Fibroblast of lung (primary cell): Measurements from ENCODE around the gene C4BPA.

ENCODE experiments used
- CTCF ChIP-seq, 2 donors: IDR thresholded peaks in 1 of 2; conservative IDR thresholded peaks in 1 of 2; 1 replicate in 1 of 2; 2 replicates in 1 of 2; pipeline ENCODE4 v1.5.1; 2011 to 2012; ENCODE audit warnings: low read length in 2 of 2, control low read depth in 1 of 2, inconsistent platforms in 1 of 2, low read depth in 1 of 2, mild to moderate bottlenecking in 1 of 2
- EZH2 ChIP-seq: IDR thresholded peaks from 2 replicates; pipeline ENCODE4 v1.5.1; 2012; ENCODE audit warnings: low read length, control low read depth, mild to moderate bottlenecking; ENCODE audit errors: missing control alignments

GRCh38 chr1:207134581-207134980, 30.5 kb downstream of the C4BPA start:
- no peak for TF ChIP-seq CTCF (conservative IDR thresholded peaks at IDR 0.05 in 1 of 2, IDR thresholded peaks at IDR 0.05 in 1 of 2; ENCODE audit: low read depth in 1 of 2, low read length in 2 of 2)
- TF ChIP-seq EZH2: no peak
